ENCODE measurements around the gene FAM200A.
A peak's percentile ranks its signal among the peaks of the same experiment; 100 is the strongest.
"Not testable (repeated sequence)": the region's sequence is repeated elsewhere in the genome, so short reads cannot be mapped to it uniquely, and the experiment has no call there.

The FAM200A gene

DNA sequence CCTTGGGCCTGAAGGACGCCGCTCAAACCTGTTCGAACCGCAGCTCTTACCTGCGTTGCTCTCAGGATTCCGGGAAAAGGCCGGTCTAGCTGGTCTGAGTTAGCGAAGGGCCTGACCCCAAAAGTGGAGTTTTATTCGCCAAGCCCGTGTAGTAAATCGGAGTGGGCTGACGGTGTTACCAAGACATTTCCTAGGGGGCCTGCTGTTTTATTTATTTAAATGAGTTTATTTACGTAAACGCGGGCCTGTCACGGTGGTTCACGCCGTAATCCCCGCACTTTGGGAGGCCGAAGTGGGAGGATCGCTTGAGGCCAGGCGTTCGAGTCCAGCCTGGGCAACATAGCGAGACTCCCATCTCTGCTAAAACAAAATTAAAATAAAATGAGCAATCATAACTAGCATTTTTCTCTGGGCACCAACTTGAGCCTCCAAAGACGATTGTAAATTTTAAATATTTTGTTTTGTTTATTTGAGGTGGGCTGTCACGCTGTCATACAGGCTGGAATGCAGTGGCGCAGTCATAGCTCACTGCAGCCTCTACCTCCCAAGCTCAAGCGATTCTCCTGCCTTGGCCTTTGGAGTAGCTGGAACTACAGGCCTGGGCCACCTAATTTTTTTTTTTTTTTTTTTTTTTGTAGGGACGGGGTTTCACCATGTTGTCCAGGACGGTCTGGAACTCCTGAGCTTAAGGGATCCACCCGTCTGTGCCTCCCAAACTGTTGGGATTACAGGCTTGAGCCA, 7.4 kb upstream of the FAM200A start:
- FAIRE-seq (no peak), DNase-seq (ENCODE audit: low spot score) (no peak)

GRCh38 chr7:99558306-99559174, 6.6 kb upstream of the FAM200A start, which contains the start of gene ZNF655:
TSS of gene ZNF655 (plus strand) at chr7:99558642. CDS start at chr7:99560560, 1,918 bp downstream.
- no peak for FAIRE-seq

GRCh38 chr7:99557940-99558305, 6.0 kb upstream of the FAM200A start:
- DNase-seq (ENCODE audit: low spot score) (no peak), FAIRE-seq (no peak)

More at GRCh38 chr7:99558306-99559174, 6.6 kb upstream of the FAM200A start, which contains the start of gene ZNF655:
- DNase-seq (ENCODE audit: low spot score), result peak; percentile 78

DNA sequence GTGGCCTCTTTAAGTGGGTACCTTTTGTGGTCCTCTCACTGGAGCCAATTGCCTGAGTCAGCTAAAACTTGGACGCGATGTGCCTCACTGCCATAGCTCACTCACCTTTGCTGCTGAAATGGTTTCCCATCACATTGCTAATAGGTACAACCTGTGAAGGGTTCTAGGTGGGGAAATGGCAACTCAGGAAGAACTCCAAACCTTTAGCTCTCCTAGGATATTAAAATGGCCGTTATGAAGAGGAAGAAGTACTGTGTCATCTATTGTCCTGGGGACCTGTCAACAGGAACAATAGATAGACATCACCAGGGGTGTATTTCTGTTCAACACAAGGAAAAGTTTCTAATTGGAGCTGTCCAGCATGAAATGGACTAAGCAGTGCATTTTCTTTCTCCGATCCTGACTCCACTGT, 5.3 kb upstream of the FAM200A start:
- no peak for DNase-seq (ENCODE audit: low spot score)
- no peak for FAIRE-seq

- DNase-seq (ENCODE audit: low spot score), result no peak
- FAIRE-seq, result no peak
Observed at GRCh38 chr7:99554939-99555338, 3.0 kb upstream of the FAM200A start.

- FAIRE-seq (no peak), DNase-seq (ENCODE audit: low spot score) (no peak)
Observed at GRCh38 chr7:99553039-99553438, 1.1 kb upstream of the FAM200A start.

DNA sequence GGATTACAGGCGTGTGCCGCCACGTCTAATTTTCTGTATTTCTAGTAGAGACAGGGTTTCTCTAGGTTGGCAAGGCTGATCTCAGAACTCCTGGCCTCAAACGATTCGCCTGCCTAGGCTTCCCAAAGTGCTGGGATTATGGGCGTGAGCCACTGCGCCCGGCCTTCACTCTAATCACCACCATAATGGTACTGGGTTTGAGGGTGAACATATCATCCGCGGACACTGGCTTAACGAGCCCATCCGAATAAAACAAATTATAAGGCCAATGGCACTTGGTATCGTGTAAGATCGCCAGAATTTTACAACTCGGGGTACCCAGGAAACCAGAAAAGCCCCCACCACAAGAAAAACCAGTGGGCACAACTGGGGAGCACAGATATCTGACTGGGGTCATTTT, 580 bp downstream of the FAM200A start:
- no peak for FAIRE-seq
- DNase-seq (ENCODE audit: low spot score), result no peak

GRCh38 chr7:99549545-99549944, 2.4 kb downstream of the FAM200A start:
- DNase-seq (ENCODE audit: low spot score); FAIRE-seq: not testable (repeated sequence)

DNA sequence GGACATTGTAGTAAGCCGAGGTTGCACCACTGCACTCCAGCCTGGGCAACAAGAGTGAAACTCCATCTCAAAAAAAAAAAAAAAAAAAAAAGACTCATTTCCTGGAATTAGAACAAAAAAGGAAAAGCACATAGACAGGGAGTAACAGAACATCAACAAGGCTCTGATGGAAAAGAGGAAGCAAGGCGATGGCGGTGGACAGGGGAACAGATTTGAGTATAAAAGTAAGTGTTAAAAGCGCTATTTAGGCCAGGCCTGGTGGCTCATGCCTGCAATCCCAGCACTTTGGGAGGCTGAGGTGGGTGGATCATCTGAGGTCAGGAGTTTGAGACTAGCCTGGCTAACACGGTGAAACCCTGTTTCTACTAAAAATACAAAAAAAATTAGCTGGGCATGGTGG, 6.6 kb downstream of the FAM200A start:
- DNase-seq (ENCODE audit: low spot score); FAIRE-seq: not testable (repeated sequence)

- FAIRE-seq (no peak), DNase-seq (ENCODE audit: low spot score) (no peak)
Observed at GRCh38 chr7:99543916-99544315, 8.0 kb downstream of the FAM200A start.

GRCh38 chr7:99543081-99543671, 8.7 kb downstream of the FAM200A start:
- DNase-seq (ENCODE audit: low spot score) (no peak), FAIRE-seq (no peak)

DNA sequence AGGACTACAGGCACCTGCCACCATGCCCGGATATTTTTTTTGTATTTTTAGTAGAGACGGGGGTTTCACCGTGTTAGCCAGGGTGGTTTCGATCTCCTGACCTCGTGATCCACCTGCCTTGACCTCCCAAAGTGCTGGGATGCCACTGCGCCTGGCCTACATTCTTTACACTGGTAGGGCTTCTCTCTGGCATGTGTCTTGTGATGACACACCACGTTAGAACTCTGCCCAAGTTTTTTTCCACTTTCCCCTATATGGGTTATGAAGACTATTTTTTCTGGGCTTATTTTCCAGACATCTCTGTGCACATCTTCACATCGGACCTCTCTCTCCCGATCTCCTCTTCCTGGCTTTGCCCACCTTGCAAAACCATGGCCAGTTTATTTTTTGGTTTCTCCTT, 10.7 kb downstream of the FAM200A start:
- DNase-seq (ENCODE audit: low spot score) (no peak), FAIRE-seq (no peak)

GRCh38 chr7:99540542-99540941, 11.4 kb downstream of the FAM200A start:
- no peak for FAIRE-seq
- no peak for DNase-seq (ENCODE audit: low spot score)

DNA sequence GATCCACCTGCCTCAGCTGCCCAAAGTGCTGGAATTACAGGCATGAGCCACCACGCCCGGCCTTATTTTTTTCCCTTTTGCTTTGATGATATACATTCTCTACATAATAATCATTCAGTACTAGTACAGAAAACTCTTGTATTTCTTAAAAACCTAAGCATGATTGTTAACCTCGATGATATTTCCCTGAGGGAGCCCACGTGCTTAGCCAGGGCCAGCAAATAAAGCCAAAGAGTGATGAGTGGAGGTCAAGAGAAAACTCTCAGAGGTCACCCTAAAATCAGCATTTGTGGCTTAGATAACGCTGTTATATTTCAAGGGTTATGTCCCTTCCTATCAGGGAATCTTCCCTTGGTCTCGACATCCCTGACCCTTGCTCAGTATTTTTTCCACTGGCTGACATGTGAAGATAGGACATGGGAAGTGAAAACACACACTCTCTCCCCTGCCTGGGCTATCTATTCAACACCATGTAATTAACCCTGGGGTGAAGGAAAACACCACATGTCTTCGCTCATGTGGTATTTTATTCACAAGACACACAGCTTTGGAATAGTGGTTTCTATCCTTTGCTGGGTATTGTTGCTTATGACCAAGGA, 12.6 kb downstream of the FAM200A start:
- DNase-seq (ENCODE audit: low spot score) (no peak), FAIRE-seq (no peak)

- no peak for FAIRE-seq
- DNase-seq (ENCODE audit: low spot score), result no peak
Observed at GRCh38 chr7:99535667-99536066, 16.2 kb downstream of the FAM200A start.

- DNase-seq (ENCODE audit: low spot score) (no peak), FAIRE-seq (no peak)
Observed at GRCh38 chr7:99531354-99531765, 20.6 kb downstream of the FAM200A start.

DNA sequence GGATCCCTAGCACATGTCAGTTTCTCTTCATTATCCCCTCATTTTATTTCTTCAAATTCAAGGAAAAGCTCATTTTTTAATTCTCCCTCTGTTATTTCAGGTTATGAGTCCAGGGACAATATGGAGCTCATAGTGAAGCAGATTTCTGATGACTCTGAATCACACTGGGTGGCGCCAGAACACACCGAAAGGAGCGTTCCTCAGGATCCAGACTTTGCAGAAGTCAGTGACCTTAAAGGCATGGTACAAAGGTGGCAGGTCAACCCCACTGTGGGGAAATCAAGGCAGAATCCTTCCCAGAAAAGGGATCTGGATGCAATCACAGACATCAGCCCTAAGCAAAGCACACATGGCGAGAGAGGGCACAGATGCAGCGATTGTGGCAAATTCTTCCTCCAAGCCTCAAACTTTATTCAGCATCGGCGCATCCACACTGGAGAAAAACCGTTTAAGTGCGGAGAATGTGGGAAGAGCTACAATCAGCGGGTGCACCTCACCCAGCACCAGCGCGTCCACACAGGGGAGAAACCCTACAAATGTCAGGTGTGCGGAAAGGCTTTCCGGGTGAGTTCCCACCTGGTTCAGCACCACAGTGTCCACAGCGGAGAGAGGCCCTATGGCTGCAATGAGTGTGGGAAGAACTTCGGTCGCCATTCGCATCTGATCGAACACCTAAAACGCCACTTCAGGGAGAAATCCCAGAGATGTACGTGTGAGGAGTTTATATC, 26.0 kb downstream of the FAM200A start:
- DNase-seq (ENCODE audit: low spot score) (no peak), FAIRE-seq (no peak)

GRCh38 chr7:99521399-99521798, 30.5 kb downstream of the FAM200A start:
- no peak for DNase-seq (ENCODE audit: low spot score)
- no peak for FAIRE-seq

DNA sequence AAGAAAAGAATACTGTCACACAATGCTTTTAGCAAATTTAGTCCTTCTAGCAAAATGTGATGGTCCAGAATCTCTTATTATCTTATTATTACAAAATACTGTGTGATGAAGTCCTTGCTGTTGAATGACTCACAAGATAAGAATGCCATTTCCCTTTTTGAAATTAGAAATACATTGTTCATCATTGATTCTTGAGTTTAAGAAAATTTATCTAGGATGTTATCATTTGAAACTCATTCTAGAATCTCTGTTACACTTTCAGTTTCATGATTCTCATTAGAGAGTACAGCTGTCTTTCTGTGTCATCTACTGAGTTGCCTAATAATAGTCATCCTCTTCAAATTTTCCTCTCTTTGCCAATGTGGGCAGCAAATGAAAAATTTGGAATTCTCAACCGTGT, 37.9 kb downstream of the FAM200A start:
- FAIRE-seq (no peak), DNase-seq (ENCODE audit: low spot score) (no peak)

DNA sequence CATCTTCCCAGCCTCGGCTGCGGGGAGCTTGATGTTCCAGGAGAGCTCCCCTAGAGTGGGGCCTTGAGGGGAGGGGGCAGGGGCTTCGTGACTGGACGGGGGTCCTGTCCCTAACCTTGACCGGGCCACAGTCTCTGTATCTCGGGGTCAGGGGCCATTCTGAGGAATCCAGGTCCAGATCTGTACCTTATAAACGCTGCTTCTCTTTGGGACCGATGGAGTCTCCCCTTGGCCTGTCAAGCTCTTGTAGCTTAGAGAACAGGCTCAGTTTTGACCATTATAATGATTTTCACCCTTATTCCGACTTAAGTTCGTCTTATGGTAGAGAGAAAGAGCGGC, 46.6 kb downstream of the FAM200A start:
- FAIRE-seq (no peak), DNase-seq (ENCODE audit: low spot score) (no peak)
